Activated CD4-positive, alpha-beta T cell treated with anti-CD3 and anti-CD28 coated beads for 1 hour (primary cell): Measurements from ENCODE around the gene FBXO9.

ENCODE experiments used
- DNase-seq: peaks from one replicate; pipeline ENCODE4 v3.0.0-alpha.2; 2020

FBXO9 gene

GRCh38 chr6:53139841-53140413 is 74.7 kb downstream of the FBXO9 start:
- no peak for DNase-seq

GRCh38 chr6:53142810-53143209 is 77.6 kb downstream of the FBXO9 start:
- no peak for DNase-seq

GRCh38 chr6:53143710-53144109 is 78.5 kb downstream of the FBXO9 start:
- DNase-seq: no peak

- DNase-seq: no peak
Observed at GRCh38 chr6:53144802-53145201, 79.6 kb downstream of the FBXO9 start.

GRCh38 chr6:53148684-53149083 is 83.5 kb downstream of the FBXO9 start, which contains the start of gene GCM1:
TSS of gene GCM1 (minus strand) at chr6:53148841. CDS start at chr6:53145632, 3,209 bp downstream.
- no peak for DNase-seq
